ENCODE data around the gene STXBP3. TPM values are rescaled to one million over a fixed set of nuclear protein-coding genes. Genes with fewer than 3 reads are reported as not detected.

STXBP3 gene
- total and polyA plus RNA-seq, 9 of the 15 experiments (the other 6 are each of a cell fraction or from before 2014, with no cell fraction given): 32.5 to 52.5 (median 39.2) TPM

DNA sequence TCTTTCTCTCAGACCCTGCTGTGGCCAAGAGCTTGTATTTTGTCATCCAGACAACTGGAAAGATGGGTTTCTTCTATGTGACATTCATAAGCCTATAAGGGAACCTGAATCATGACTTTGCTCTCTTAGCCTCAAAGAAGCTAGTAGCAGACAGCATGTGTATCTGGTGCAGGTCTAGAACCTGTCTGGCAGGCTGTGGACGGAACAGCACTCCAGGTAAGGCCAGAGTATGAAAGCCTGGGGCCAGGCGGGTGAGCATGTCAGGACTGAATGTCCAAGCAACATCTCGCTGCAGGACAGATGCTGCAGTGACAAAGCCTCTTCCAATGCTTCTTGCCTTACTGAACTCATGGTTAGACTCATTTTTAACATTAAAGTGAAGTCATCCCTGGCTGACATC is 77.6 kb downstream of the STXBP3 start:
- in situ Hi-C loops (cut with MboI): no loop called here
- TF ChIP-seq, protein P1, sequence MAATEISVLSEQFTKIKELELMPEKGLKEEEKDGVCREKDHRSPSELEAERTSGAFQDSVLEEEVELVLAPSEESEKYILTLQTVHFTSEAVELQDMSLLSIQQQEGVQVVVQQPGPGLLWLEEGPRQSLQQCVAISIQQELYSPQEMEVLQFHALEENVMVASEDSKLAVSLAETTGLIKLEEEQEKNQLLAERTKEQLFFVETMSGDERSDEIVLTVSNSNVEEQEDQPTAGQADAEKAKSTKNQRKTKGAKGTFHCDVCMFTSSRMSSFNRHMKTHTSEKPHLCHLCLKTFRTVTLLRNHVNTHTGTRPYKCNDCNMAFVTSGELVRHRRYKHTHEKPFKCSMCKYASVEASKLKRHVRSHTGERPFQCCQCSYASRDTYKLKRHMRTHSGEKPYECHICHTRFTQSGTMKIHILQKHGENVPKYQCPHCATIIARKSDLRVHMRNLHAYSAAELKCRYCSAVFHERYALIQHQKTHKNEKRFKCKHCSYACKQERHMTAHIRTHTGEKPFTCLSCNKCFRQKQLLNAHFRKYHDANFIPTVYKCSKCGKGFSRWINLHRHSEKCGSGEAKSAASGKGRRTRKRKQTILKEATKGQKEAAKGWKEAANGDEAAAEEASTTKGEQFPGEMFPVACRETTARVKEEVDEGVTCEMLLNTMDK (IDR thresholded peaks at IDR 0.05; ENCODE audit: borderline replicate concordance, insufficient read depth, low read depth, low read length, poor library complexity, severe bottlenecking): no peak
- no peak for TF ChIP-seq ARID1B (IDR thresholded peaks at IDR 0.05)
- TF ChIP-seq, protein P2, sequence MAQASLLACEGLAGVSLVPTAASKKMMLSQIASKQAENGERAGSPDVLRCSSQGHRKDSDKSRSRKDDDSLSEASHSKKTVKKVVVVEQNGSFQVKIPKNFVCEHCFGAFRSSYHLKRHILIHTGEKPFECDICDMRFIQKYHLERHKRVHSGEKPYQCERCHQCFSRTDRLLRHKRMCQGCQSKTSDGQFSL (CRISPR knock-in tag; IDR thresholded peaks at IDR 0.05): no peak
- TF ChIP-seq, protein P2 (tag; IDR thresholded peaks at IDR 0.05): no peak
- TF ChIP-seq CEBPG (CRISPR knock-in tag; IDR thresholded peaks at IDR 0.05): no peak
- no peak for TF ChIP-seq CEBPG (tag; conservative IDR thresholded peaks at IDR 0.05 in 1 of 2, IDR thresholded peaks at IDR 0.05 in 1 of 2)
- TF ChIP-seq, protein P3, sequence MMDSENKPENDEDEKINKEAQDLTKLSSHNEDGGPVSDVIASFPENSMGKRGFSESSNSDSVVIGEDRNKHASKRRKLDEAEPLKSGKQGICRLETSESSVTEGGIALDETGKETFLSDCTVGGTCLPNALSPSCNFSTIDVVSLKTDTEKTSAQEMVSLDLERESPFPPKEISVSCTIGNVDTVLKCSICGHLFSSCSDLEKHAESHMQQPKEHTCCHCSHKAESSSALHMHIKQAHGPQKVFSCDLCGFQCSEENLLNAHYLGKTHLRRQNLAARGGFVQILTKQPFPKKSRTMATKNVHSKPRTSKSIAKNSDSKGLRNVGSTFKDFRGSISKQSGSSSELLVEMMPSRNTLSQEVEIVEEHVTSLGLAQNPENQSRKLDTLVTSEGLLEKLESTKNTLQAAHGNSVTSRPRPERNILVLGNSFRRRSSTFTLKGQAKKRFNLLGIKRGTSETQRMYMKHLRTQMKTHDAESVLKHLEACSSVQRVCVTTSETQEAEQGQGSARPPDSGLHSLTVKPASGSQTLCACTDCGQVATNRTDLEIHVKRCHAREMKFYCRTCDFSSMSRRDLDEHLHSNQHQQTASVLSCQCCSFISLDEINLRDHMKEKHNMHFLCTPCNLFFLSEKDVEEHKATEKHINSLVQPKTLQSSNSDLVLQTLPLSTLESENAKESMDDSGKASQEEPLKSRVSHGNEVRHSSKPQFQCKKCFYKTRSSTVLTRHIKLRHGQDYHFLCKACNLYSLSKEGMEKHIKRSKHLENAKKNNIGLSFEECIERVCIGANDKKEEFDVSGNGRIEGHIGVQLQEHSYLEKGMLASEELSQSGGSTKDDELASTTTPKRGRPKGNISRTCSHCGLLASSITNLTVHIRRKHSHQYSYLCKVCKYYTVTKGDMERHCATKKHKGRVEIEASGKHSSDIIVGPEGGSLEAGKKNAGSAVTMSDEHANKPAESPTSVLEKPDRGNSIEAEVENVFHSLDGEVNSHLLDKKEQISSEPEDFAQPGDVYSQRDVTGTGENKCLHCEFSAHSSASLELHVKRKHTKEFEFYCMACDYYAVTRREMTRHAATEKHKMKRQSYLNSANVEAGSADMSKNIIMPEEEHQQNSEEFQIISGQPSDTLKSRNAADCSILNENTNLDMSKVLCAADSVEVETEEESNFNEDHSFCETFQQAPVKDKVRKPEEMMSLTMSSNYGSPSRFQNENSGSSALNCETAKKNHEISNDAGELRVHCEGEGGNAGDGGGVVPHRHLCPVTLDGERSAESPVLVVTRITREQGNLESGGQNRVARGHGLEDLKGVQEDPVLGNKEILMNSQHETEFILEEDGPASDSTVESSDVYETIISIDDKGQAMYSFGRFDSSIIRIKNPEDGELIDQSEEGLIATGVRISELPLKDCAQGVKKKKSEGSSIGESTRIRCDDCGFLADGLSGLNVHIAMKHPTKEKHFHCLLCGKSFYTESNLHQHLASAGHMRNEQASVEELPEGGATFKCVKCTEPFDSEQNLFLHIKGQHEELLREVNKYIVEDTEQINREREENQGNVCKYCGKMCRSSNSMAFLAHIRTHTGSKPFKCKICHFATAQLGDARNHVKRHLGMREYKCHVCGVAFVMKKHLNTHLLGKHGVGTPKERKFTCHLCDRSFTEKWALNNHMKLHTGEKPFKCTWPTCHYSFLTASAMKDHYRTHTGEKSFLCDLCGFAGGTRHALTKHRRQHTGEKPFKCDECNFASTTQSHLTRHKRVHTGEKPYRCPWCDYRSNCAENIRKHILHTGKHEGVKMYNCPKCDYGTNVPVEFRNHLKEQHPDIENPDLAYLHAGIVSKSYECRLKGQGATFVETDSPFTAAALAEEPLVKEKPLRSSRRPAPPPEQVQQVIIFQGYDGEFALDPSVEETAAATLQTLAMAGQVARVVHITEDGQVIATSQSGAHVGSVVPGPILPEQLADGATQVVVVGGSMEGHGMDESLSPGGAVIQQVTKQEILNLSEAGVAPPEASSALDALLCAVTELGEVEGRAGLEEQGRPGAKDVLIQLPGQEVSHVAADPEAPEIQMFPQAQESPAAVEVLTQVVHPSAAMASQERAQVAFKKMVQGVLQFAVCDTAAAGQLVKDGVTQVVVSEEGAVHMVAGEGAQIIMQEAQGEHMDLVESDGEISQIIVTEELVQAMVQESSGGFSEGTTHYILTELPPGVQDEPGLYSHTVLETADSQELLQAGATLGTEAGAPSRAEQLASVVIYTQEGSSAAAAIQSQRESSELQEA (IDR thresholded peaks at IDR 0.05; ENCODE audit: low read depth): no peak
- TF ChIP-seq GTF2A2 (tag; IDR thresholded peaks at IDR 0.05): no peak
- TF ChIP-seq DPF2 (IDR thresholded peaks at IDR 0.05): no peak
- TF ChIP-seq MCM7 (IDR thresholded peaks at IDR 0.05): no peak
- DNase-seq (ENCODE audit: extremely low read depth in 1 of 4, low spot score in 3 of 4): no peak
- no peaks in the 10 kb centered on the region for H3K27me3 ChIP-seq (ENCODE audit: control insufficient read depth in 2 of 2, insufficient read depth in 2 of 2, low read length in 2 of 2)
- no peaks in the 10 kb centered on the region for H3K9me1 ChIP-seq (ENCODE audit: control insufficient read depth, insufficient read depth, low read length)
- intact Hi-C loops (cut with micrococcal nuclease): no loop called here
- WGBS (ENCODE audit: insufficient coverage, low coverage, missing lambda C conversion rate): 21% methylated on average over 3 of the region's 3 CpGs
- ChIA-PET POLR2A (interaction anchor here (0.8 to 1.4 kb wide), 4 partner anchors 23 to 322 kb away, joined by 3 to 6 read pairs (median 3); partner anchors contain the start of gene PRPF38B), CTCF (ENCODE audit: low intra/inter-chr PET ratio) (interaction anchor here (1.1 kb wide), 1 partner anchor 289 kb away, joined by 3 read pairs; a partner anchor contains a TSS)
- H4K20me1 ChIP-seq (replicated peaks; ENCODE audit: control insufficient read depth, insufficient read depth, low read length): no peaks in the 10 kb centered on the region
- H3K4me2 ChIP-seq (ENCODE audit: insufficient read depth, low read length): no peak overlapping the region
- H3K4me3 ChIP-seq: no peak overlapping the region
- H3K79me2 ChIP-seq (ENCODE audit: control insufficient read depth, insufficient read depth, low read length): no peaks in the 10 kb centered on the region
- H3K9me3 ChIP-seq (replicated peaks; ENCODE audit: control insufficient read depth, insufficient read depth, low read depth, low read length): no peaks in the 10 kb centered on the region
- ATAC-seq: no peak
- no peaks in the 10 kb centered on the region for H3K36me3 ChIP-seq (ENCODE audit: control insufficient read depth, insufficient read depth, low read length)
- H2AFZ ChIP-seq (ENCODE audit: low read depth, low read length): no peak overlapping the region
- no peak overlapping the region for H3K27ac ChIP-seq (ENCODE audit: extremely low read depth, low read depth, low read length)
- no peaks in the 10 kb centered on the region; a peak in 2 of 5 replicates for H3K4me1 ChIP-seq (replicated peaks in 1 of 2; ENCODE audit: control insufficient read depth in 2 of 2, insufficient read depth in 2 of 2, low read length in 2 of 2)
- no TSS peak for BruUV-seq (replicated peaks)
- peak; percentile 37 for FAIRE-seq
- H3K9ac ChIP-seq (ENCODE audit: insufficient read depth in 1 of 2, low read depth in 2 of 2, low read length in 2 of 2): no peak overlapping the region
